T-helper 1 cell treated with Interleukin-12 subunit alpha and Interleukin-12 subunit beta and Interleukin-4 antibody, amounts not matched to agents 30 μg/mL and 1 μg/mL, for 36 hours (primary cell): Measurements from ENCODE around the gene APCDD1.

Experiments used
- H3K27ac Mint-ChIP-seq: one replicate; pipeline ENCODE4 v1.8.0; 2021; ENCODE audit warnings: mild to moderate bottlenecking, mixed read lengths
- H3K27me3 Mint-ChIP-seq: one replicate; pipeline ENCODE4 v1.8.0; 2021; ENCODE audit warnings: low read depth, mixed read lengths
- H3K36me3 Mint-ChIP-seq: one replicate; pipeline ENCODE4 v1.8.0; 2021; ENCODE audit warnings: low read depth, mixed read lengths
- H3K4me1 Mint-ChIP-seq: one replicate; pipeline ENCODE4 v1.8.0; 2021; ENCODE audit warnings: low read depth, mixed read lengths
- H3K4me3 Mint-ChIP-seq: one replicate; pipeline ENCODE4 v1.8.0; 2021; ENCODE audit warnings: mild to moderate bottlenecking, moderate library complexity, mixed read lengths
- H3K9me3 Mint-ChIP-seq: one replicate; pipeline ENCODE4 v1.8.0; 2021; ENCODE audit warnings: mixed read lengths

The APCDD1 gene

DNA sequence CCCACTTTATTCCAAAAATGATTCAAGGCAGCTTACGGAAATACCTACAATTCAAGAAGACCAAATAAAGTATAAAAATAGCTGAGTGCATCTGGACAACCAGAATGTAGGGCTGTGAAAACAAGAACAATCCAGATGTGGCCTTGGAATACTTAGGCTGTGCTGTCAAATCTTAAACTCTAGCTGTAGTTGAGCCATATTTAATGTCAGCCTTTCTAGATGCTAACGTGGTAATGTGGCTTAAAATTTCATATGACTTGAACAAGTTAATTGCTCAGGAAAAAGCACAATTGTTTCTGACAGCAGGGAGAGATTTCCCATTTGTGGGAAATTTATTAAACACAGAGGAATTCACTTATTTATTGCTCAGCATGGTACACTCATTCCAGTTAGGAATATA is 56.8 kb downstream of the APCDD1 start:
- Mint-ChIP-seq H3K4me1 (no peaks in the 10 kb centered on the region), H3K27ac (no peak overlapping the region), H3K4me3 (no peak overlapping the region), H3K36me3 (peaks cover 2% of the 10 kb centered on the region), H3K27me3 (peaks cover 31% of the 10 kb centered on the region), H3K9me3 (peaks cover 14% of the 10 kb centered on the region)

DNA sequence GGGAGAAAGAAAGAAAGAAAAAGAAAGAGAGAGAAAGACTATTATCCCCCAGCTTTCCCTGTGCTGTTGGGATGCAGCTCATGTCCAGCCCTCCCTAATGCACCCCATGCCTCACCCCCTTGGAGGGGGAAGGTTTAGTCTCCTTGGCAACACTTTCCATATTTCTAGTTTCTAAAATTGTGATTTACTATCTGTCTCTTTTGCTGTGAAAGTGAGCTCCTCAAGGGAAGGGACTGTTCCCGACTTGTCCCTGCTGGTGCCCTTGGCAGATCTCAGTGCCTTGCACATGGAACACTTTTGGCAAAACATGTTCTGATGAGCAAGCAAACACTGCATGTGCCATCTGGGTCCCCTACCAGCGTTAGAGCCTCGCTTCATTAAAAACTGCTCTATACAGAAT is 59.6 kb downstream of the APCDD1 start:
- Mint-ChIP-seq H3K27me3 (peaks cover 56% of the 10 kb centered on the region), H3K9me3 (no peaks in the 10 kb centered on the region), H3K27ac (no peak overlapping the region), H3K4me1 (no peaks in the 10 kb centered on the region), H3K4me3 (no peak overlapping the region), H3K36me3 (no peaks in the 10 kb centered on the region)

DNA sequence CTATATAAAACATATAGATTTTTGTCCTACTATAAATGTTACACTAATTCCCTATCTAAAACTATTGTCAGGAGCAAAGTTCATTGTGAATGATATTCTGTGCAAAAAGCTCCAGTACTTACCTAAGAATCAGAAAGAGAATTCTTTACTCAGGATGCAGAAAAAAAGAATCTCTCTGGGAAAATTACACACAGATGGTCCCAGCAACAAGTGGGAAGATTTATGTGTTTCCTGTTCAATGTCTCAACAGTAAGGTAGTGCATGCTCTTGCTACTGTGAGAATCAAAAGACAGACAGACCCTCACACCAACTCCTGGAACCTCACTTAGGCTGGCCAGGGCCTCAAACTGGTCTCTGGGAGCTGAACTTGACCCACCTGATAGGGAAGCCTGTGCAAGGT is 60.2 kb downstream of the APCDD1 start:
- H3K27me3 Mint-ChIP-seq, result peaks cover 61% of the 10 kb centered on the region
- peaks cover under 1% of the 10 kb centered on the region for H3K4me1 Mint-ChIP-seq

DNA sequence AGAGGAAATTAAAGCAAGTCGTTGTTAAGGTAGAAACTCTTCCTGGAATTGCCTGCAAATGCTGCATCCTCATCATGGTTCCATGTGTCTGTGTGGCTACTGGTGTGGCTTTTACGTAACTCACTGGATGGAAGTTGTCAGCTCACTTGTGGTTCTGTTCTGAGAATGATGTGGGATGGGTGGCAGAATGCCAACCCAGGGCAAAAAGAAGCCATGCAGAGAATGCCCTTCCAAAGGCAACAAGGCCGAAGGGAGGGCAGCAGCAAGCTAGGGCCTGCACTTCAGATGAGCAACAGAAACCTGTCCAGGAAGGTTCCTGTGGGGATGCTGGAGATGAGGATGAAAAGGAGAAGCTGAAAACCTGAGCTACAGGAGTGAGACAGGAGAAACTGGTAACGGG is 61.0 kb downstream of the APCDD1 start:
- H3K4me1 Mint-ChIP-seq, result peaks cover 5% of the 10 kb centered on the region

More for the DNA sequence above, 60.2 kb downstream of the APCDD1 start:
- H3K4me3 Mint-ChIP-seq, result no peak overlapping the region
- H3K27ac Mint-ChIP-seq, result no peak overlapping the region
- no peaks in the 10 kb centered on the region for H3K36me3 Mint-ChIP-seq
- no peaks in the 10 kb centered on the region for H3K9me3 Mint-ChIP-seq

DNA sequence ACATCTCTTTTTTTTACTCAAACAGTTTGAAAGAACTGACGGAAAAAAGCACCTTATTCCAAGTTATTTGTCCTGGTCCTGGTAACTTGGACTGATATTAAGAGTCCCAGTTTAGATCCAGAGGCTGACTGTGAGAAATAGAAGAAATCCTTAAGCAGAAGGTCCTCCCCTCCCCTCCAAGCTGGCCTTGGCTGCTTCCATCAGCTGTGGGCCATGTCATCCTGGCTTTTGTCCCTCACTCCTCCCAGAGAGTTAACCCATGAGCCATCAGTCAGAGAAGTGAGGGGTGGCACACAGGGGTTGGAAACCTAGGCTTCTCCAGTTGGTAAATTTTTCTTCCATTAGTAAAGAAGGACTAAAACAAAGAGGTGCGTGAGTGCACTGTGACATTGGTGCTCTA is 61.6 kb downstream of the APCDD1 start:
- Mint-ChIP-seq H3K27me3 (peaks cover 62% of the 10 kb centered on the region), H3K9me3 (no peaks in the 10 kb centered on the region), H3K27ac (no peak overlapping the region), H3K4me1 (peaks cover 5% of the 10 kb centered on the region), H3K4me3 (no peak overlapping the region), H3K36me3 (no peaks in the 10 kb centered on the region)

More for the DNA sequence above, 61.0 kb downstream of the APCDD1 start:
- no peaks in the 10 kb centered on the region for H3K36me3 Mint-ChIP-seq
- no peaks in the 10 kb centered on the region for H3K9me3 Mint-ChIP-seq
- no peak overlapping the region for H3K4me3 Mint-ChIP-seq
- H3K27ac Mint-ChIP-seq, result no peak overlapping the region
- peaks cover 67% of the 10 kb centered on the region for H3K27me3 Mint-ChIP-seq

DNA sequence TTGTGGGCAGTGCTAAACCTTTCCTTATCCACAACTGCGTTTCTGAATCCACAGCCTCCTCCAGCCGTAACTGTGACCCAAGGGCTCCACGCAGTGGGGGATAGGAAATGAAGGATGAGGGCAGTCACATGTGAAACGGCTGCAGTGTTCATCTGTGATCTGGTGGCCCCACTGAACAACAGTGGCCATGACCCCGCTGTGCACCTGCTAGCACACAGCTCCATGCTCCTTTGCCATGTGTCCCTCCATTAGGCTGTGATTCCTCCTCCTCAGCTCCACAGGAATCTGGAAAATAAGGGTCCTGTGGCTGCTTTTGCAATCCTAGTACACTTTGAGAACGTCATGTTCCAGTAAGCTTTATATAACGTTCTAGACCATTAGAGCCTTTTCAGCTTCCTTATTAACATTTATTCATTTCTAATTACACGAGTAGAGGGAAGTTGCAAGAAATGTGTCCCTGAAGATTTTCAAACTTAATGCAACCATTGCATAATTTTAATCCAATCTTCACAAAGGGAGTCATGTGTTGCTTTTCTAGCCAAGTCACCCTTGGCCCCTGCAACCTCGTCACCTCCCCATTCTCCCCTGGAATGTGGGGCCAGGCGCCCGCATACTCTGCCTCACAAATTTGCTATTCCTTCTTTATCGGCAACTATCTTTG is 64.3 kb downstream of the APCDD1 start:
- Mint-ChIP-seq H3K4me1 (peaks cover 5% of the 10 kb centered on the region), H3K27ac (no peak overlapping the region), H3K27me3 (peaks cover 69% of the 10 kb centered on the region), H3K4me3 (no peak overlapping the region), H3K9me3 (no peaks in the 10 kb centered on the region), H3K36me3 (no peaks in the 10 kb centered on the region)

DNA sequence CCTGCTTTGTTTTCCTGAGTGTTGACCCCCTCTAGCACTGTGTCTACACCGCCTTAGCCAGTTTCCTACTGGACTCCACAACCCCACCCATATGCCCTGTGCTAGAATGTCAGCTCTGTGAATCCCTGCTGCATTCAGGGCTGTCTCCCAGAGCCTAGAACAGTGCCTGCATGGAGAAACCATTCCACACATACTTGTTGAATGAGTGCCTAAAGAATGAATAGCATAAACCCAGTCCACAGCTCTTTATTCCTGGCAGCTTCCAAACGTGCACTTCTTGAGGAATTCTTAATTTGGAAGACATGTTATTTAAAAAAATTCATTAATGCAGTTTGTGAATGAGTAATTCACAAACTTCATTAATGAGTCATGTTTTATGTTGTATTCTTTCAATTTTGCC is 64.9 kb downstream of the APCDD1 start:
- no peak overlapping the region for H3K27ac Mint-ChIP-seq
- peaks cover 63% of the 10 kb centered on the region for H3K27me3 Mint-ChIP-seq
- peaks cover 6% of the 10 kb centered on the region for H3K4me1 Mint-ChIP-seq

DNA sequence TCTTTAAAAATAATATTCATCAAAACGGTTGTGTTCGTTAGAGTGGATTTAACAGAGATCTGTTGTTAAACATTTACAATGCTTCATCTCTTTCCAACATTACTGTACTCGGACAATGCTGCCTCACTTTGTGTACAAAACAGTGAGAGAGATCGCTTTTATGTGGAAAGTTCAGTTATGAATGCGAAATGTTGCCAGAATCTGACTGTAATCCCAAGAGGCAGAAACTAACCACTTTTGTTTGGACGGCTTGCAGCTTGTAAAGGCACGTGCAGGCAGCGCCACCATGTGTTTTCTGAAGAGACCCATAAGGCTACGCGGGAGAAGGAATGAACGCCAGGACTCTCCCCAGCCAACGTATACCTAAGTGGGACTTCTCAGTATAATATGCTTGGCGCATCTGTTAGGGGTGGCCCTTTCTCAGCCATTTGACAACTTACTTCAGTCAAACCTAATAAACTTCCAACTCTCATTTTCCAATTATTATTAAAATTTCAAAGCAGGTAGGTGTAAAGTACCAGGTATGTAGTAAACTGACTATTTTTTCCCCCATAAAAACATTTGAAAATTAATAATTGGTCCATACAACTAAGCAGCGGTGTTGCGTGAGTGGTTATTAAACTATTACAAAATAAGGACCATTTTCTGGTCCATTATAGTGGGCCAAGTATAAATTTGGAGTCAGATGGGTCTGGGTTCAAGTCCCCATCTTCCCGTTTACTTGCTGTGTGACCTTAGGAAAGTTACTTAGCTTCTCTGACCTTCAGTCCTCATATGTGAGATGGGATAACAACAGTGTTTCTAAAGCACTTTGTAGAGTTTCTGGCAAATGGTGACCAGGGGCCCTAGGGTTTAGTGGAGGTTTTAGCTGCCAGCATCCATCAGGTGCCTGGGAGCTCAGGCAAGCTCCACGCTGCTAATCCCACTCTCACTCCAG is 65.8 kb downstream of the APCDD1 start:
- Mint-ChIP-seq H3K9me3 (no peaks in the 10 kb centered on the region), H3K4me1 (peaks cover 15% of the 10 kb centered on the region), H3K27ac (no peak overlapping the region), H3K4me3 (no peak overlapping the region), H3K36me3 (no peaks in the 10 kb centered on the region), H3K27me3 (peaks cover 63% of the 10 kb centered on the region)

More for the DNA sequence above, 64.9 kb downstream of the APCDD1 start:
- H3K4me3 Mint-ChIP-seq, result no peak overlapping the region
- no peaks in the 10 kb centered on the region for H3K36me3 Mint-ChIP-seq
- H3K9me3 Mint-ChIP-seq, result no peaks in the 10 kb centered on the region

DNA sequence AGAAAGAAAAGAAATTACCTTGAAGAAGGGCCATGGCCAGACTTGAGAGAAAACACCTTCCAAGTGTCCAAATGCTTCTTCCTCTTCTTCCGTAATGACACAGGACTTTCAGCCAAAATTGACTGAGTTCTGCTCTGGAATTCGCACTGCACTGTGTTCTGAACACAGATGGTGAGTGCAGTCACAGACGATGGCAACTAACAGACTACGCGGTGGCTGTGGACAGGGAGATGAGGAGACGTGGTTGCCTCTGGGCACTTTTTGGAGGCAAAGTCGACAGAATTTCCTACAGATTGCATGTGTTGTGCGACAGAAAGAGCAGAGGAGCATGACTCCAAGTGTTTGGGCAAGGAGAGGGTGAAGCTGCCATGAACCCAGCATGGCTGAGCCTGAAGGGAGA is 67.1 kb downstream of the APCDD1 start:
- Mint-ChIP-seq H3K27me3 (peaks cover 51% of the 10 kb centered on the region), H3K9me3 (no peaks in the 10 kb centered on the region), H3K27ac (no peak overlapping the region), H3K36me3 (no peaks in the 10 kb centered on the region), H3K4me3 (no peak overlapping the region), H3K4me1 (peaks cover 17% of the 10 kb centered on the region)

DNA sequence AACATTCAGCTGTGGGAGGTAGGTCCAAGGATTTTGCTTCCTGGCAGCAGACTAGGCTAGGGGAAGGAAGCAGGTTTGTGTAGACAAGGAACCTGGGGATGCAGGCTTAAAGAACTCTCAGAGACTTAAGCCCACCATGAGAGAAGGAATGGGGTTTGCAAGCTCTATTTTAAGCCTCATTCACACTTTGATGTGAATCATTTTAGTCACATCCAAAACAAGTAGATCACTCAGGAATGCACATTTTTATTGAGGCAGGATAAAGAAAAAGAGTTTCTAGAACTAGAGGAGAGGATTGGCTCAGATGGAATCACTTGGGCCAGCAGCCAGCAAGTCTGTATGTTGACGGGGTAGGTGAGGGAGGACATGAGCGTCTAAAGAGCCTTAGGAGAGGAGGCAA is 68.1 kb downstream of the APCDD1 start:
- Mint-ChIP-seq H3K4me3 (no peak overlapping the region), H3K36me3 (peaks cover 3% of the 10 kb centered on the region), H3K4me1 (peaks cover 23% of the 10 kb centered on the region), H3K27ac (no peak overlapping the region), H3K27me3 (peaks cover 43% of the 10 kb centered on the region), H3K9me3 (no peaks in the 10 kb centered on the region)

DNA sequence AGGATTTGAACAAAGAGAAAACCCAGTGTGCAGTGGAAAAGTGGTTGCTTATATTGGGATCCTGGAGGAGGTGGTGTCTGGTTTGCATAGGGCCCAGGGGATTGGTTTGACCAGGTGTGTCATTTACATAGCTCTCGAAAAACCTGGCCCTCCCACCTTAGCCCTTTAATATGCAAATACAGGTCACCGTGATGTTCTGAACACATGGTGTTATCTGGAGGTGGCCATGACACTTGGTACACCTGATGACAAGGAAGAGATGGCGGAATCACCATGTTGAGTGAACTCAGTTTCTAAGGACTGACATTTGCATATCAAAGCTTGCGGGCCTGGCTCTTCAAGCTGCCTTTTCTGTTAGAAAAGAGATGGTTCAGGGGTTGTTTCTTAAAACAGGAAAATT is 69.1 kb downstream of the APCDD1 start:
- Mint-ChIP-seq H3K36me3 (peaks cover 5% of the 10 kb centered on the region), H3K4me3 (no peak overlapping the region), H3K27me3 (peaks cover 36% of the 10 kb centered on the region), H3K9me3 (no peaks in the 10 kb centered on the region), H3K4me1 (peaks cover 29% of the 10 kb centered on the region), H3K27ac (no peak overlapping the region)

DNA sequence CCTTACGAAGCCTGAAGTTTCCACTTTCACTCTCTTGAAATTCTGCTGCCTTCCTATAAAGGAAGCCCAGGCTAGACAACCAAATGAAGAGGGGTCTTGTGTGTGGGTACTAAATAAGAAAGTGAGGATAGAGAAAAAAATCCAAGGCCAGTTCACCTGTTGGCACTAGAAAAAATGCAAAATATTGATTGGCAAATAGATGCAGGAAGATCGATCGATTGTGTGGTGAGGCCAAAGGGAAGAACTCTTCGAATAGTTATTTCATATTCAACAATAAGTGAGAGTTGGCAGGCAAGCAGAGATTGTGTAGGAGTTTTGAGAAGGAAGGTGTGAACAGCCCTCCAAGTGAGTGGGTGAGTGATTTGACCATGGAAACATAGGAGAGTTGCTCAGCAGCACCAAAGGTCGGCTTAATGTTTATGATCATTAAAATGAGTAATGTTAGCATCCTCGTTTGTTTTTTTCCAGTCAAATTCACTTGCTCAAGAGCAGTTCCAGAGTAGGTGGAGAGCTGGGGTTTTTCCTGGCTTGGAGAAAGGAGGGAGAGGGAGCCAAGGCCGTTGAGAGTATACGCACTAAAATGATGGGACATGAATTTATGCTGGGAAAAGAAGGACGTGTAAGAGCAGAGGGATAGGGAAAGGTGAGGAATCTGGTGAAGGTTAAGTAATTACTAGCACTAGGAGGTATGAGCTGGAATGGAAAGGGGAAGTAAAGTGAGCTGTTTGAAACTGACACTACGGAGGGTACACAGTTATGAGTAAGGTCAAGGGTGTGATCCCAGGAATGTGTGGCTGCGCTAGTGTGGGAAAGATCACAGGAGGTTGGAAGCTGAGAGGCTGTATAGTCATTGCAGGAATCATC is 70.3 kb downstream of the APCDD1 start:
- peaks cover 32% of the 10 kb centered on the region for H3K4me1 Mint-ChIP-seq
- peak overlapping the region; percentile 62 for H3K27ac Mint-ChIP-seq
- peaks cover 5% of the 10 kb centered on the region for H3K36me3 Mint-ChIP-seq
- H3K27me3 Mint-ChIP-seq, result peaks cover 24% of the 10 kb centered on the region
- H3K9me3 Mint-ChIP-seq, result no peaks in the 10 kb centered on the region
- H3K4me3 Mint-ChIP-seq, result peak overlapping the region; percentile 98

DNA sequence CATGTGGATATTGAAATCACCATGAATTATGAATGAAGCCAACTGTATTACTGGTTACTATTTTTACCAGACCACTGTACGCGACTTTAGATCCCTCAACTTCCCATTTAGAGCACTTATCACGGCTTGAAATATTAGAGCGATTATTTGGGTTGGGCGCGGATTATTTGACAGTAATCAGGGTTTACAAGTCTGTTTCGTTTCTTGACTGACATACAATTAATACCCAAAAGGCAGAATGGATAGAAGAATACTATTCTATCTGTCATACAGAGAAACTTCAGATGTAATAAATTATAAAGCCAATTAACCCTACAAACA is 70.9 kb downstream of the APCDD1 start:
- peak overlapping the region; percentile 98 for H3K27ac Mint-ChIP-seq
- peaks cover 34% of the 10 kb centered on the region for H3K4me1 Mint-ChIP-seq
- H3K4me3 Mint-ChIP-seq, result peak overlapping the region; percentile 98
- H3K36me3 Mint-ChIP-seq, result peaks cover 5% of the 10 kb centered on the region
- peaks cover 19% of the 10 kb centered on the region for H3K27me3 Mint-ChIP-seq
- no peaks in the 10 kb centered on the region for H3K9me3 Mint-ChIP-seq

DNA sequence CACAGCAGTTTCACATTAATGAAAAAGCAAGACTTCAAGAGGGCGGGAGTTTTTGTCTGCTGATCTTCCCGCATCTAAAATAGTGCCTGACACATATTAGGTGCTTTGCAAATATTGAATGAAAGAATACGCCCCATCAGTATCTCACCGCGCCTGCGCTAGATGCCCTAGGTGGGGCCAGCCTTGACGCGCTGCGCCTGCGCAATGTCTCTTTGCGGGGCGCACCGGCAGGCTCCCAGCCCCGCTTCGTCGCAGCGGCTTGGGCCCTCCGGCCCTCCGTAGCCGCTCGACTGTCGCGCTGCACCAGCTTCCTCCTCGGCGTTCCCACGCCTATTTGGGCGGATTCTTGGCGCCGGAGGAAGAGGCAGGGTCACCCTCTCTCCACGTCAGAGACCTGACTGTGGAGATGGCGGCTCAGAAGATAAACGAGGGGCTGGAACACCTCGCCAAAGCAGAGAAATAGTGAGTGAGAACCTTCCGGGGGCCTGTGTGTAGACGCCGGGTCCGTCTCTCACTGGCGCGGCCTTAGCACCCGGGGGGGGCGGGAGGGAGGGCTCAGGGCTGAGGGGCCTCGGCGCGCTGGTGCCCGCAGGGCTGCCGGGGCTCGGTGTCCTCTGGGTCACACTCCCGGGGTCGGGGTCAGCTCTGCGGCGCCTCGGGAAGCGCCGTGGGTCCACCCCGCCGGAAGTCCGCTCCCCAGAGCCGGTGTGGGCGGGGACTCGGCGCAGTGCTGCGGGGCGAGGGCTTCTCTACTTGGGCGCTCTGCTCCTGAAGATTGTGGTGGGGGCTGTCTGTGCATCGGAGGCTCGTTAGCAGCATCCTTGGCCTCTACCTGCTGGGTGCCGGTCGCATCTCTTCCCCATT is 71.5 kb downstream of the APCDD1 start, which contains the start of gene NAPG:
Gene NAPG (plus strand): TSS at position 331 of the 864 bp plus-strand sequence. CDS start 76 bp downstream, at position 407.
- Mint-ChIP-seq H3K27me3 (peaks cover 19% of the 10 kb centered on the region), H3K4me3 (peak within 1 kb of the TSS; percentile 98), H3K4me1 (peaks cover 40% of the 10 kb centered on the region), H3K27ac (peak within 1 kb of the TSS; percentile 98), H3K36me3 (peaks cover 6% of the 10 kb centered on the region), H3K9me3 (no peaks in the 10 kb centered on the region)
